Cardiac fibroblast (primary cell): ENCODE data around the gene ZBTB20.

Experiments
- DNase-seq, 2 donors: peaks; one replicate each; pipeline versions ENCODE4 v3.0.0 to v3.0.0-alpha.2; 2010; ENCODE audit warnings: low read depth in 2 of 2
- H3K4me3 ChIP-seq, 2 donors: replicated peaks in 1 of 2; 1 replicate in 1 of 2; 2 replicates in 1 of 2; pipeline ENCODE4 v1.5.1; 2011; ENCODE audit warnings: low read depth in 2 of 2, low read length in 2 of 2, mild to moderate bottlenecking in 2 of 2, moderate library complexity in 1 of 2
- TF ChIP-seq, protein P1 (sequence below): IDR thresholded peaks from one replicate; pipeline ENCODE4 v1.5.1; 2011; ENCODE audit warnings: low read depth, mild to moderate bottlenecking, low read length, inconsistent platforms

ZBTB20 gene

DNA sequence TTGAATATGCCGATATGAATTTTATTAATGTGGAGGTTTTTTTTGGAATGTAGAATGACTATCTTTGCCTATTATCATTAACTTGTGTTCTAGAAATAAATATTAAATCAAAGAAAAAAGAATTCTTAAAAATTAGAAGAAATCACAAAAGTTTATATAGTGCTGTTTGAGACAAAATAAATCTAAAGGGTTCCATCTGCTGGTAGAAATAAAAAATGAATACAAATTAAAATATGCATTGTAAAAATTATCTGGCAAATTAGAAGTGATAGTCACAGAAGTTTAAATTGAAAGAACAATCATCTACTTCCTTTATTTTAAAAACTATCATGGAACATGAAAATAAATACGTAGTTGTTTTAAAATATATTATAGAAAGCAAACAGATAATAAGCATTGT, 22.7 kb upstream of the ZBTB20 start:
- TF ChIP-seq, protein P1, sequence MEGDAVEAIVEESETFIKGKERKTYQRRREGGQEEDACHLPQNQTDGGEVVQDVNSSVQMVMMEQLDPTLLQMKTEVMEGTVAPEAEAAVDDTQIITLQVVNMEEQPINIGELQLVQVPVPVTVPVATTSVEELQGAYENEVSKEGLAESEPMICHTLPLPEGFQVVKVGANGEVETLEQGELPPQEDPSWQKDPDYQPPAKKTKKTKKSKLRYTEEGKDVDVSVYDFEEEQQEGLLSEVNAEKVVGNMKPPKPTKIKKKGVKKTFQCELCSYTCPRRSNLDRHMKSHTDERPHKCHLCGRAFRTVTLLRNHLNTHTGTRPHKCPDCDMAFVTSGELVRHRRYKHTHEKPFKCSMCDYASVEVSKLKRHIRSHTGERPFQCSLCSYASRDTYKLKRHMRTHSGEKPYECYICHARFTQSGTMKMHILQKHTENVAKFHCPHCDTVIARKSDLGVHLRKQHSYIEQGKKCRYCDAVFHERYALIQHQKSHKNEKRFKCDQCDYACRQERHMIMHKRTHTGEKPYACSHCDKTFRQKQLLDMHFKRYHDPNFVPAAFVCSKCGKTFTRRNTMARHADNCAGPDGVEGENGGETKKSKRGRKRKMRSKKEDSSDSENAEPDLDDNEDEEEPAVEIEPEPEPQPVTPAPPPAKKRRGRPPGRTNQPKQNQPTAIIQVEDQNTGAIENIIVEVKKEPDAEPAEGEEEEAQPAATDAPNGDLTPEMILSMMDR: peak; percentile 15

DNA sequence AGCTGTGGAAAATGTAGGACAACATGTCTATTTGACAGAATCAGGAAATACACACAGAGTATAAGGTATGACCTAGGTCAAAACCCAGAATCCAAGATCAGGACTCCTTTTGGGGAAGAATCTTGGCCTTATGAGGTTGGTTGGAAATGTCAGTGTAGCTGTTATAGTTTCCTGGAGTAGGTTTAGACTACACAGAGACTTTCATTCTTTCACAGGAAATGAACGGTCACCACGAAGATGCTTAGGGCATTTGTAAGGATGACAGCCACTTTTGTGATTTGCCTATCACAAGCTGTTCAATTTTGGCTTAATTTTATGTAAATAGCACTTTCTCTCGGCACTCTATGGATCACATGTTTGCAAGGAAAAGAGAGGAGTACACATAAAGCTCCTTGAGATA, 18.6 kb upstream of the ZBTB20 start:
- DNase-seq: no peak
- no peak overlapping the region for H3K4me3 ChIP-seq
- TF ChIP-seq, protein P1: no peak

More for the DNA sequence above, 22.7 kb upstream of the ZBTB20 start:
- DNase-seq: peak; percentile 18 to 24
- H3K4me3 ChIP-seq: no peak overlapping the region

DNA sequence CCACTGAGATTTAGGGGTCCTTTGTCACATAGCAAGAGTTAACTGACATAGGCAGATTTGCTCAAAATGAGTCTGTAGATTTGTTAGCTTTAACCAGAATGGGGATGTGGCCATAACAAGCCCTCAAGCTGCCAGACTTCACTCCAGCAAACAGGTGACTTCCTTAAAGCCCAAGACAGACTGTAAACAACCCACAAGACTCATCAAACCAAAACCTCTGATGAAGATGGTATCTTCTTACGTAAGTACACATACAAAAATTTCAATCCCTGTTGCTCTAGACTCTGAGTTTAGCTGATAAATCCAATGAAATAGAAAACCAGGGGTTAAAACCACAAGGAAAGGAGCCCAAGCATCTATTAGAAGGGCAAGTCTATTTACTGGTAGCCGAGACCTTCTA, 18.2 kb upstream of the ZBTB20 start:
- TF ChIP-seq, protein P1: no peak
- no peak overlapping the region for H3K4me3 ChIP-seq
- no peak for DNase-seq

DNA sequence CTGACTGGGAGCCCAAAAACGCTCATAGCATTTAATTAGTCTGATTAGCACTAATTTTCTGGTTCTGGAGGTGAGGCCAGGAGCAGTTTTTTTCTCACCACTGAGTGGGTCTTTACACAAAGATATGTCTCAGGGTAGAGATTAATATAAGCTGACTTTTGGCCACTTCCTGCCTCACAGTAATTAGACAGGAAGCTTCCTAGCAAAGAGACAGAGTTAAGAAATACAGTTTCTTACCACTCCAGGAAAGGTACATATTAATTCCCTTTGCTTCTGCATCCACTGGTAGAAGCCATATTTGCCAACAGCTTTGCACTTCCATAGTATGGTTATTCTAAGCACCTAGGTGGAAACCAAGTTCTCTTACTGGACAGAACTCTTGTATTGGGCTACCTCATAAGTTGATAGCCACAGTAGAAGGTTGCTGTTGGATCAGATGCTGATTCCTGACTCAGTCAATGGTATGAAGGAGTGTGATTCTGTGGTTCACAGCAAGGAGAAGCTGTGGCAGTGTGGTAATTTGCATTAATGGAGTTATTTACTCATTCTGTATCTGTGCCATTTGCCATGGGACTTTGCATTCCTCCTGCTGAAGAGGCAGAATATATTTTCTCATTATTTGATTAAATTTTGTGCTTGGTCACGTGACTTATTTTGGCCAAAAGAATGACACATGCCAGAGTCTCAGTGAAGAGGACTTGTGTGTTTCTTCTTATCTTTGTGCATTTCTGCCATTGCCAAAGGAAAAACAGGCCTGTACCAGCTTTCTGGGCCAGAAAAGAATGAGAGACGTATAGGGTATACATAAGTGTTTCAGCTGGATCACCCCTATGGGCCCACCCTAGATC, 17.5 kb upstream of the ZBTB20 start:
- TF ChIP-seq, protein P1: no peak
- H3K4me3 ChIP-seq: no peak overlapping the region
- no peak for DNase-seq

DNA sequence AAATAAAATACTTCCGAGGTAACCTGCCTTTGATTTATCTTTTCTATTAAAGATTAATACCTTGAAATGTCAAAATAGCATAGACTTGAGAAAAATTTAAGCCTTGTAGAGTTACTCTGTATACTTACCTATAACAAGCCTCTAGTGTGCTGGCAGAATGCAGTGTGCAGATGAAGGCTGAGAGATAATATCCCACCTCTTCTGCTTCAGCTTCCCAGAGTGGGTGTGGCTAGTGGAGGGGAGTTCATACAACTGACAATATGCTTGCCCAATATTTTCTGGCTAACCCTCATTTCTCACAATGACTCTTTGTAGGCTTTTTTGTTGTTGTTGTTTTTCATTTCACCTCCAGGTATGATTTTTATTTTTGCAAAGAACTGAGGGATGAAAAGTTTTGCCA, 15.7 kb upstream of the ZBTB20 start:
- TF ChIP-seq, protein P1: no peak

DNA sequence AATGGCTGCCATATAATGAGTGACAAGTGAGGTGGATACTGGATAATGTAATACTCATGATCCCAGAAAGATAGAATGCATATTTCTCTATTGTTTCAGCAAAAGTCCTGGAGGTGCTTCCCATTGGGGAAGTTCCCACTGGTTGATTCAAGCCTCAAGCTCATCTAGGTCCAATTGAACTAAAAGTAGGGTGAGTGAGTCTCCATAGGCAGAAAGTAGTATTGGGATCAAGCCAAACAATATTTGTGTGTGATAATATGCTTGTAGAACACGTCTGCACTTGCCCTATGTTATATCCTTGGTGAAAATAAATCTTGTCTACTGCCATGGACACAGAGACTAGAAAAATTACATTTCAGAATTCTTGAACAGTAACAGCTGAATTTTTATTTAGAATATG, 14.8 kb upstream of the ZBTB20 start:
- TF ChIP-seq, protein P1: no peak
- DNase-seq: no peak
- H3K4me3 ChIP-seq: no peak overlapping the region

More for the DNA sequence above, 15.7 kb upstream of the ZBTB20 start:
- H3K4me3 ChIP-seq: no peak overlapping the region
- no peak for DNase-seq
